BLaER1 treated with 17β-estradiol and CSF1 and Interleukin-3, amounts not matched to agents 10 nM and 100 nM (cell line): ENCODE measurements around the gene FBH1.

Experiments
- H3K27ac ChIP-seq, 11 experiments: shearing (Covaris generic); formaldehyde crosslinking; 2 replicates each; pipeline ENCODE4 v1.8.1; 2022
- H3K27me3 ChIP-seq, 11 experiments: shearing (Covaris generic); formaldehyde crosslinking; 2 replicates each; pipeline ENCODE4 v1.8.1; 2022
- H3K36me3 ChIP-seq, 11 experiments: shearing (Covaris generic); formaldehyde crosslinking; 2 replicates each; pipeline ENCODE4 v1.8.1; 2022
- H3K4me1 ChIP-seq, 10 experiments: shearing (Covaris generic); formaldehyde crosslinking; 2 replicates each; pipeline ENCODE4 v1.8.1; 2022
- H3K4me2 ChIP-seq, 11 experiments: shearing (Covaris generic); formaldehyde crosslinking; 2 replicates each; pipeline ENCODE4 v1.8.1; 2022
- H3K4me3 ChIP-seq, 10 experiments: shearing (Covaris generic); formaldehyde crosslinking; 2 replicates each; pipeline ENCODE4 v1.8.1; 2022
- H3K9ac ChIP-seq, 11 experiments: shearing (Covaris generic); formaldehyde crosslinking; 2 replicates each; pipeline ENCODE4 v1.8.1; 2022
- H3K9me3 ChIP-seq, 11 experiments: shearing (Covaris generic); formaldehyde crosslinking; replicated peaks in 1 of 11; 2 replicates each; pipeline ENCODE4 v1.8.1; 2022
- H4K20me1 ChIP-seq, 11 experiments: shearing (Covaris generic); formaldehyde crosslinking; 2 replicates each; pipeline ENCODE4 v1.8.1; 2022
- Cebpa-rat ChIP-seq, 11 experiments: shearing (Covaris generic); IDR thresholded peaks; 2 replicates each; pipeline ENCODE4 v1.8.1; 2022

FBH1 gene

GRCh38 chr10:5895365-5895764 lies 5.3 kb downstream of the FBH1 start:
- Histone ChIP-seq H3K4me2 (0 out of 22 replicates have a peak overlapping the region, but pooled peaks of 3 of the 11 experiments have one; percentile 2 to 10 (median 5)), H3K4me3 (no peak overlapping the region), H3K4me1 (peaks cover 18 to 32% (median 24%) of the 10 kb centered on the region in 10 experiments), H3K27ac (no peak overlapping the region), H3K36me3 (peaks cover 57 to 77% (median 70%) of the 10 kb centered on the region in 11 experiments), H3K9me3 (peaks cover 6 to 16% (median 14%) of the 10 kb centered on the region in 11 experiments; a peak in 21 of 22 replicates), H3K9ac (no peak overlapping the region), H4K20me1 (peaks cover 37 to 97% (median 65%) of the 10 kb centered on the region in 11 experiments; a peak in 19 of 22 replicates), H3K27me3 (no peaks in the 10 kb centered on the region)
- no peak for TF ChIP-seq Cebpa-rat (IDR thresholded peaks at IDR 0.05)

- H3K27ac ChIP-seq, result no peak overlapping the region
- H3K4me1 ChIP-seq, result peaks cover 16 to 29% (median 22%) of the 10 kb centered on the region in 10 experiments
- no peak overlapping the region for H3K9ac ChIP-seq
- H3K27me3 ChIP-seq, result no peaks in the 10 kb centered on the region
- no peak for TF ChIP-seq Cebpa-rat (IDR thresholded peaks at IDR 0.05)
- H3K4me2 ChIP-seq, result 0 out of 22 replicates have a peak overlapping the region, but pooled peaks of 3 of the 11 experiments have one; percentile 2 to 10 (median 5)
- no peak overlapping the region for H3K4me3 ChIP-seq
- peaks cover 33 to 97% (median 66%) of the 10 kb centered on the region in 11 experiments; a peak in 19 of 22 replicates for H4K20me1 ChIP-seq
- peaks cover 58 to 81% (median 74%) of the 10 kb centered on the region in 11 experiments for H3K36me3 ChIP-seq
- H3K9me3 ChIP-seq, result peaks cover 6 to 16% (median 14%) of the 10 kb centered on the region in 11 experiments; a peak in 21 of 22 replicates
Measured at GRCh38 chr10:5895804-5896203, 5.8 kb downstream of the FBH1 start.

GRCh38 chr10:5896208-5897052 lies 6.4 kb downstream of the FBH1 start:
- Histone ChIP-seq H3K9me3 (peaks cover 6 to 16% (median 14%) of the 10 kb centered on the region in 11 experiments; a peak in 21 of 22 replicates), H3K4me2 (0 out of 22 replicates have a peak overlapping the region, but pooled peaks of 1 of the 11 experiments have one; percentile 5), H3K36me3 (peaks cover 58 to 85% (median 78%) of the 10 kb centered on the region in 11 experiments), H3K27ac (no peak overlapping the region), H3K4me3 (no peak overlapping the region), H3K27me3 (no peaks in the 10 kb centered on the region), H3K9ac (no peak overlapping the region), H3K4me1 (peaks cover 9 to 23% (median 15%) of the 10 kb centered on the region in 10 experiments), H4K20me1 (peaks cover 27 to 93% (median 61%) of the 10 kb centered on the region in 11 experiments; a peak in 18 of 22 replicates)
- no peak for TF ChIP-seq Cebpa-rat (IDR thresholded peaks at IDR 0.05)

- Histone ChIP-seq H3K4me2 (no peak overlapping the region), H3K4me1 (peaks cover 4 to 18% (median 10%) of the 10 kb centered on the region in 10 experiments; a peak in 19 of 20 replicates), H3K27me3 (no peaks in the 10 kb centered on the region), H3K4me3 (no peak overlapping the region), H3K9me3 (peaks cover 6 to 16% (median 14%) of the 10 kb centered on the region in 11 experiments; a peak in 21 of 22 replicates), H3K9ac (no peak overlapping the region), H3K27ac (no peak overlapping the region), H3K36me3 (peaks cover 58 to 90% (median 82%) of the 10 kb centered on the region in 11 experiments), H4K20me1 (peaks cover 21 to 87% (median 55%) of the 10 kb centered on the region in 11 experiments; a peak in 18 of 22 replicates)
- TF ChIP-seq Cebpa-rat (IDR thresholded peaks at IDR 0.05), result no peak
Measured at GRCh38 chr10:5897053-5897340, 7.0 kb downstream of the FBH1 start.

DNA sequence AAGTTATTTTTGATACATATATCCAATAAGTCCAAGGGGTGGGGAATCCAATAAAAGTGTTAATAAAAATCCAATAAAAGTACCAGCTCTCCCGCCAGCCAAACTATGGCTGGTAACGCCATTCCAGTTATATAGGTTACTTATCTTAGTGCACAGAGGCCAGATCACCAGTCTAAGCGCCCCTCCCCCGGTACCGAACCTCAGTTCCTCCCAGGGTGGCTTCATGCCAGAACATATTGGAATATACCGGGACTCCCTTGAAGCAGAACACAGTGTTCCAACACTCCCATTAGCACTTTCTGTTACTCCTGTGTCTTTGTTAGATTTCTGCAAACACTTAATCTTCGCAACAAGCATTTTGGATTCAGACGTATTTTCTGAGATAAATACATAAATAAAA lies 7.5 kb downstream of the FBH1 start:
- Histone ChIP-seq H3K27ac (no peak overlapping the region), H3K4me3 (no peak overlapping the region), H4K20me1 (peaks cover 18 to 82% (median 50%) of the 10 kb centered on the region in 11 experiments; a peak in 18 of 22 replicates), H3K9me3 (peaks cover 6 to 16% (median 14%) of the 10 kb centered on the region in 11 experiments; a peak in 21 of 22 replicates), H3K27me3 (no peaks in the 10 kb centered on the region), H3K4me2 (no peak overlapping the region), H3K36me3 (peaks cover 59 to 90% (median 82%) of the 10 kb centered on the region in 11 experiments), H3K4me1 (peaks cover 0 to 12% (median 6%) of the 10 kb centered on the region in 10 experiments; a peak in 11 of 20 replicates), H3K9ac (no peak overlapping the region)
- TF ChIP-seq Cebpa-rat (IDR thresholded peaks at IDR 0.05), result no peak

- Histone ChIP-seq H3K9me3 (peaks cover 6 to 16% (median 14%) of the 10 kb centered on the region in 11 experiments; a peak in 21 of 22 replicates), H3K9ac (no peak overlapping the region), H3K4me1 (peaks cover 0 to 8% (median 5%) of the 10 kb centered on the region in 10 experiments; a peak in 8 of 20 replicates), H3K27ac (no peak overlapping the region), H3K27me3 (no peaks in the 10 kb centered on the region), H3K36me3 (peaks cover 58 to 90% (median 83%) of the 10 kb centered on the region in 11 experiments), H3K4me2 (no peak overlapping the region), H3K4me3 (no peak overlapping the region), H4K20me1 (peaks cover 13 to 75% (median 44%) of the 10 kb centered on the region in 11 experiments; a peak in 18 of 22 replicates)
- TF ChIP-seq Cebpa-rat (IDR thresholded peaks at IDR 0.05), result no peak
Measured at GRCh38 chr10:5898163-5898562, 8.1 kb downstream of the FBH1 start.

GRCh38 chr10:5900247-5900646 lies 10.2 kb downstream of the FBH1 start:
- Histone ChIP-seq H4K20me1 (peaks cover 5 to 55% (median 29%) of the 10 kb centered on the region in 11 experiments; a peak in 15 of 22 replicates), H3K4me3 (no peak overlapping the region), H3K36me3 (peaks cover 47 to 84% (median 74%) of the 10 kb centered on the region in 11 experiments), H3K4me2 (no peak overlapping the region), H3K9me3 (peaks cover 6 to 18% (median 15%) of the 10 kb centered on the region in 11 experiments; a peak in 21 of 22 replicates), H3K9ac (no peak overlapping the region), H3K4me1 (peaks cover 10 to 26% (median 18%) of the 10 kb centered on the region in 10 experiments), H3K27me3 (no peaks in the 10 kb centered on the region), H3K27ac (no peak overlapping the region)
- TF ChIP-seq Cebpa-rat (IDR thresholded peaks at IDR 0.05), result no peak

DNA sequence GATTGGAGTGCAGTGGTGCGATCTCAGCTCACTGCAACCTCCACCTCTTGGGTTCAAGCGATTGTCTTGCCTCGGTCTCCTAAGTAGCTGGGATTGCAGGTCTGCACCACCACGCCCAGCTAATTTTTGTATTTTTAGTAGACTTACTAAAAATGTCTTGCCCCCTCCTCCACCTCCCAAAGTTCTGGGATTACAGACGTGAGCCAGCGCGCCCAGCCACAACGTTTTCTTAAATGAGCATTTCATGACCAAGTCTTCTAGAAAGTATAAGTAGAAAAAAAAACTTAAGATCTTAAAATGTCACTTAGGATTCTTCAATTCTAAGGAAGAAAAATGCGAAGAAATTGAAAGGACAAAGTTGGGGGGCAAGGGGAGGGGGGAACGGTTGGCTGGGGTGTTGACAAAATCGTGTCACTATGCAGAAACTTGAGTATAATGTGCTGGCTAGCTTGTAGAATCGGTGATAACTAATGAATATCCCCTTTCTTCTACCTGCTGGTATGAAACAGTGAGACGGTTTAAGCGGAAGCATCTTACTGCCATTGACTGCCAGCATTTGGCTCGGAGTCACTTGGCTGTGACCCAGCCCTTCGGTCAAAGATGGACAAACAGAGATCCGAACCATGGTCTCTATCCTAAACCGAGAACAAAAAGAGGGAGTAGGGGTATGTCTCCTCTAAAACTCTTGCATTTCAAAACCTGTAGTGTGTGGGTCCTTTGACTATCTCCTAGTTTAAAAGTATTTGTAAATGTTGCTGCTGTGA lies 12.7 kb downstream of the FBH1 start:
- Histone ChIP-seq H4K20me1 (peaks cover 5 to 62% (median 21%) of the 10 kb centered on the region in 11 experiments; a peak in 17 of 22 replicates), H3K4me2 (no peak overlapping the region), H3K9me3 (peaks cover 4 to 14% (median 7%) of the 10 kb centered on the region in 11 experiments; a peak in 21 of 22 replicates), H3K4me3 (no peak overlapping the region), H3K27me3 (no peaks in the 10 kb centered on the region), H3K27ac (no peak overlapping the region), H3K9ac (no peak overlapping the region), H3K36me3 (peaks cover 40 to 82% (median 70%) of the 10 kb centered on the region in 11 experiments), H3K4me1 (peaks cover 17 to 33% (median 29%) of the 10 kb centered on the region in 10 experiments)
- no peak for TF ChIP-seq Cebpa-rat (IDR thresholded peaks at IDR 0.05)
